ENCODE results near the gene PARD3.

PARD3 gene

DNA sequence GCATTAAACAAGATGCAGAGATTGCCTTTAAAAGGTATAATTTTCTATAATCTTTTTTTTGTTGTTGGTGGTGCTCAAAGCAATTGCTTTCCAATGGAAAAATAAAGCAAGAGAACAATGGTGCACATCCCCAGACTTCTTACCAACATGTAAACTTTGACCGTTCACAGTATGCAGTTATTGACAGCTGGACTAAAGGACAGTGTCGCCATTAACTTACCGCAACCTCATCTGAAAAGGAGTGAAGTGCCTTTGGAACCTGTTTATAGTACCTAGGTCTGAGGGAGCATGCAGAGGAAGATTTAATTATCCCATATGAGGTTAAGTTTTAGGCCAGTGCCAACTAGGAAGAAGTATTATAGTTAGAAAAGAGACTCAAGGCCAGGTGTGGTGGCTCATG is 654.5 kb downstream of the PARD3 start:
- H3K4me3 ChIP-seq (replicated peaks in 1 of 2; ENCODE audit: low read depth in 2 of 2, low read length in 2 of 2) = no peak overlapping the region
- TF ChIP-seq, protein P1, sequence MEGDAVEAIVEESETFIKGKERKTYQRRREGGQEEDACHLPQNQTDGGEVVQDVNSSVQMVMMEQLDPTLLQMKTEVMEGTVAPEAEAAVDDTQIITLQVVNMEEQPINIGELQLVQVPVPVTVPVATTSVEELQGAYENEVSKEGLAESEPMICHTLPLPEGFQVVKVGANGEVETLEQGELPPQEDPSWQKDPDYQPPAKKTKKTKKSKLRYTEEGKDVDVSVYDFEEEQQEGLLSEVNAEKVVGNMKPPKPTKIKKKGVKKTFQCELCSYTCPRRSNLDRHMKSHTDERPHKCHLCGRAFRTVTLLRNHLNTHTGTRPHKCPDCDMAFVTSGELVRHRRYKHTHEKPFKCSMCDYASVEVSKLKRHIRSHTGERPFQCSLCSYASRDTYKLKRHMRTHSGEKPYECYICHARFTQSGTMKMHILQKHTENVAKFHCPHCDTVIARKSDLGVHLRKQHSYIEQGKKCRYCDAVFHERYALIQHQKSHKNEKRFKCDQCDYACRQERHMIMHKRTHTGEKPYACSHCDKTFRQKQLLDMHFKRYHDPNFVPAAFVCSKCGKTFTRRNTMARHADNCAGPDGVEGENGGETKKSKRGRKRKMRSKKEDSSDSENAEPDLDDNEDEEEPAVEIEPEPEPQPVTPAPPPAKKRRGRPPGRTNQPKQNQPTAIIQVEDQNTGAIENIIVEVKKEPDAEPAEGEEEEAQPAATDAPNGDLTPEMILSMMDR (IDR thresholded peaks at IDR 0.05; ENCODE audit: low read depth, low read length) = no peak
- DNase-seq (ENCODE audit: low read depth in 2 of 2) = no peak

DNA sequence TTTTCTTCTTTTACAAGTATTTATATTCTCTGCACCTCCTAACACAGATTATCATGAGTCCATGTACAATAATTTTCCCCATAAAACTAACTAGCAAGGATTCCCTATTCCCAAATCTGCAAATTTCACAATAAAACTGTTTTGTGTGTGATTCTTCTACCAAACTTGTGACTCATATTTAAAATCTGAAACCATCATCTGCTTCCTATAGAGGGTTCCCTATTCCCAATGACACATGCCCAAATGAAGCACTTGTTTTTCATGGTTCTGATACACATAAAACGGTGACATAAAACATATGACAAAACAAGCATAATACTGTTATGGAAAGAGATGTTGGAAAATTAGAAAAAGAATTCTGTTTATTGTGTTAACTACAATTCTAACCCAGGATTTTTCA is 657.6 kb downstream of the PARD3 start:
- TF ChIP-seq, protein P1 (IDR thresholded peaks at IDR 0.05; ENCODE audit: low read depth, low read length) = no peak
- no peak overlapping the region for H3K4me3 ChIP-seq (replicated peaks in 1 of 2; ENCODE audit: low read depth in 2 of 2, low read length in 2 of 2)
- peak; percentile 11 to 47 for DNase-seq (ENCODE audit: low read depth in 2 of 2)

DNA sequence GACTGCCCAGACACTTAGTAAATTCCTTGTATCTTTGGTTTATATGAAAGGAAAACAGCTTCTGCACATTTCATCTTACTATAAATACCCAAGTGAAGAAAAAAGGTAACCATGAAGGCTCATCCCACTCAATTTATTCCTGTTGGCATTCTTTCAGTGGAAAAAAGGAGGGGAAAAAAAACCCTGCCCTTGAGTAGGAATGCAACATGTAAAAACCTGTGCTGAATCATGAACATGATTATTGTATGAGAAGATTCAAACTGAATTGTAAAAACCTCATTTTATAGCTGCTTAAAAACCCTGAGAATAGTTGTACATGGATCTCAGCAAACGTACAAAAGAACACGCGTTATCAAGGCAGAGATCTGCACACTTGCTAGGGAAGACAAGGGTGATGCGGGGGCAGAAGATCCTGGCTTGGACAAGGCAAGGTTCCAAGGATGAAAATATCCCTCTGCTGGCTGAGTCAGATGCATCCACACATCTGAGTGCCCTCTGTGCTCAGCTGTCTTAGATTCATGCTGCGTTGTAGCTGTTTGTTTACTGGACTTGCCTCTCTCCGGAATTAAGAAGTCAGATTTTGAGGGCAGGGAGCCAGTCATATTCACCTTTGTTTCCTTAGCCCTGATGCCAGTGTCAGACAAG is 658.2 kb downstream of the PARD3 start:
- TF ChIP-seq, protein P1 (IDR thresholded peaks at IDR 0.05; ENCODE audit: low read depth, low read length) = peak; percentile 38
- DNase-seq (ENCODE audit: low read depth in 2 of 2) = peak; percentile 36 to 63
- H3K4me3 ChIP-seq (replicated peaks in 1 of 2; ENCODE audit: low read depth in 2 of 2, low read length in 2 of 2) = no peak overlapping the region

DNA sequence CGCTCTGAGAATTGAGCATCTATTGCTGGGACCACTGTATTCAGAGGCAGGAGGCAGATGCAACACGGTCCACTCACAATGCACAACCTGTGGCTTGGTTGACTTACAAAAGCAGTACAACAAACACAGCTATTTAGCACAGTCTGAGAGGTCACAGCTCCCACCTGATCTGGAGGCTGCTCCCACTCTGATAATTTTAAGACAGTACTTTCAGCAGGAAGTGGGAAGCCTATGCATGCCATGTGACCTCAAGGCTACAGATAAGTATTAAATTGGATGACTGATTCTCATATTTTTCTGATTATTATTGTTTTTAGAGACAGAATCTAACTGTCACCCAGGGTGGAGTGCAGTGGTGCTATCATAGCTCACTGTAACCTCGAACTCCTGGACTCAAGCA is 659.3 kb downstream of the PARD3 start:
- TF ChIP-seq, protein P1 (IDR thresholded peaks at IDR 0.05; ENCODE audit: low read depth, low read length) = no peak
- no peak for DNase-seq (ENCODE audit: low read depth in 2 of 2)
- no peak overlapping the region for H3K4me3 ChIP-seq (replicated peaks in 1 of 2; ENCODE audit: low read depth in 2 of 2, low read length in 2 of 2)

DNA sequence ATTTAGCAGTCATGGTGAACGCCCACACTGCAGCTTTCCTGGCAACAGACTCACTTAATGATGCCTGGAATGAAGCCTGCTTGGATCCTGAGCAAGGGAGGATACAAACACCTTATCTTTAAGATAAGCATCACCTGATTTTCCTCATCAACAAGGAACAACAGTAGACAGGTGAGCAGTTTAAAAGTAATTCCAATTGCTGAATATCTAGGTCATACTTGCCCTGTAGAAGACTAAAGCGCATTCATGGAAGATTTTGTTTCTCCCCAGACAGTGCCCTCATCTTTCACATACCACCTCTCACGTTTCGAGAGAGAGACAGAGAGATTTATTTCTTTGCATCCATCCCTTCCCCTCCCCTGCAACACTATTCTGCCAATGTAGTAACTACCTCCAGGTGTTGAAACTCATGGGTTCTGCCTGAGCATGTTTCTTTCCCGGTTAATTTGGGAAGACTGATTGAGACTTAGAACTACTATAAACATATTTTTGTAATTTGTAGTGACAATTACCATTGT is 660.7 kb downstream of the PARD3 start:
- TF ChIP-seq, protein P1 (IDR thresholded peaks at IDR 0.05; ENCODE audit: low read depth, low read length) = no peak
- DNase-seq (ENCODE audit: low read depth in 2 of 2) = no peak
- H3K4me3 ChIP-seq (replicated peaks in 1 of 2; ENCODE audit: low read depth in 2 of 2, low read length in 2 of 2) = no peak overlapping the region

DNA sequence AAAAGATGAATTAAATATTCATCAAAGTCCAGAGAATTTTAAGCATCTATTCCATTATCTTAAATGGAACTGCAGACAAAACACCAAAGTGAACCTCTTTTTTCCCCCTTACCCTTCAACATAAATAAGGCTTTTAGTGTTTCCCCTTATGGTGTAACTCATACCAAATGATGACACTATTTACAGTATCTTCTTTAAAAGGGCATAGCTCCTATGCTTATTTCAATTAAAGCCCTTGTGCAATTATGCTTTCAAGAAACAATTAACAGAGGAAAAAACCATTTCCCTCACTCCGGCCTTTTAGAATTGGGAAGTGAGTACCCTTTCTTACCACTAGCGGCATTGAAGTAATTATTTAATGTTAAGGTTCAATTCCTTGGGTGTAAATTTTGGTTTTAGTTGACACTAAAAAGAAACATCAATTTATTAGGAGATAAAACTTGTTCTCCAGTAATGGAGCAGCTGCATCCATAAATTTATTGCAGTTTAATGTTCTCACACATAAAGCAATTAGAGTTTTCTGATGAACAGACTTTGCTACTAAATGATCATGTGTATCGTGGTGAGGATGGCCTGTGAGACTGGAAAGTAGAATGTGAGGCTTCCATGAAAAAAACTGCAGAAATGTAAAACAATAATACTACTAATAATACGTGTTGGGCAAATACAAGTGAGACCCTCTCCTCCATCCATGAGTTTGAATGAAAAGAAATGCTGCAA is 661.3 kb downstream of the PARD3 start:
- TF ChIP-seq, protein P1 (IDR thresholded peaks at IDR 0.05; ENCODE audit: low read depth, low read length) = no peak
- no peak overlapping the region for H3K4me3 ChIP-seq (replicated peaks in 1 of 2; ENCODE audit: low read depth in 2 of 2, low read length in 2 of 2)
- DNase-seq (ENCODE audit: low read depth in 2 of 2) = no peak
